ENCODE measurements around the gene KRT25.

DNA sequence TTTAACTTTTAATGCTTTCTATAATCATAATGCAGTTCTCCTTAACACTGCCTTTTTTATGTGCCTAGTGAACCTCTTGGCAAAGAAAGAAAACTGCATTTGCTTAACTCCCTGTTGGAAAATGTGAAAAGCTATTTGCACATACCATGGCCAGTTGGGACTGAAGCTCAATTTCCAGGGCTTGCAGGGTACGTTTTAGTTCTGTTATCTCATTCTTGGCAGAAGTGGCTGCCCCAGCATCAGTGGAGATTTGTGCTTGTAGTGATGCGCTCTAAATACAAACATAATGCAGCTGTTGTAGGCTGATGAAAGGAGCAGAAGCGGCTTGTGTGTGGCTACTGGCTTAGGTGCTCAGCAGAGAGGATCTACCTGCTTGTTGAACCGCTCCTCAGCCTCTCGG is 55.3 kb downstream of the KRT25 start:
- TF ChIP-seq, protein P1, sequence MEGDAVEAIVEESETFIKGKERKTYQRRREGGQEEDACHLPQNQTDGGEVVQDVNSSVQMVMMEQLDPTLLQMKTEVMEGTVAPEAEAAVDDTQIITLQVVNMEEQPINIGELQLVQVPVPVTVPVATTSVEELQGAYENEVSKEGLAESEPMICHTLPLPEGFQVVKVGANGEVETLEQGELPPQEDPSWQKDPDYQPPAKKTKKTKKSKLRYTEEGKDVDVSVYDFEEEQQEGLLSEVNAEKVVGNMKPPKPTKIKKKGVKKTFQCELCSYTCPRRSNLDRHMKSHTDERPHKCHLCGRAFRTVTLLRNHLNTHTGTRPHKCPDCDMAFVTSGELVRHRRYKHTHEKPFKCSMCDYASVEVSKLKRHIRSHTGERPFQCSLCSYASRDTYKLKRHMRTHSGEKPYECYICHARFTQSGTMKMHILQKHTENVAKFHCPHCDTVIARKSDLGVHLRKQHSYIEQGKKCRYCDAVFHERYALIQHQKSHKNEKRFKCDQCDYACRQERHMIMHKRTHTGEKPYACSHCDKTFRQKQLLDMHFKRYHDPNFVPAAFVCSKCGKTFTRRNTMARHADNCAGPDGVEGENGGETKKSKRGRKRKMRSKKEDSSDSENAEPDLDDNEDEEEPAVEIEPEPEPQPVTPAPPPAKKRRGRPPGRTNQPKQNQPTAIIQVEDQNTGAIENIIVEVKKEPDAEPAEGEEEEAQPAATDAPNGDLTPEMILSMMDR (IDR thresholded peaks at IDR 0.05) = no peak
- TF ChIP-seq POLR2AphosphoS5 (IDR thresholded peaks at IDR 0.05) (no peak), POLR2A (IDR thresholded peaks at IDR 0.05) (no peak)

Data from prostate gland (tissue), 2 donors.